GM12878 (cell line): ENCODE results near the gene PRSS8.

Experiments used
- CHD1 ChIP-seq: IDR thresholded peaks from 2 replicates; pipeline ENCODE4 v1.6.1; 2012; ENCODE audit warnings: low read depth, low read length, improper control_type of control experiment
- EZH2 ChIP-seq: IDR thresholded peaks from 2 replicates; pipeline ENCODE4 v1.6.1; 2012; ENCODE audit warnings: low read depth, mild to moderate bottlenecking, control low read depth, inconsistent platforms, low read length, borderline replicate concordance; ENCODE audit not compliant: control insufficient read depth
- FOS ChIP-seq: IDR thresholded peaks from 3 replicates; pipeline ENCODE4 v1.6.1; 2011; ENCODE audit warnings: borderline replicate concordance; ENCODE audit not compliant: insufficient read length; ENCODE audit errors: extremely low read depth
- HDAC2 ChIP-seq: fragments of 200-600 bp; sonication (generic); IDR thresholded peaks from 2 replicates; pipeline ENCODE4 v1.6.1; 2017
- JUND ChIP-seq: IDR thresholded peaks from 2 replicates; pipeline ENCODE4 v1.6.1; 2012; ENCODE audit warnings: low read depth, mild to moderate bottlenecking, low read length, improper control_type of control experiment, moderate library complexity
- LARP7 ChIP-seq: fragments of 450-650 bp; IDR thresholded peaks from 2 replicates; pipeline ENCODE4 v1.6.1; 2017; ENCODE audit warnings: mild to moderate bottlenecking
- MEF2A ChIP-seq: IDR thresholded peaks from 2 replicates; pipeline ENCODE4 v1.6.1; 2011; ENCODE audit warnings: low read depth, mild to moderate bottlenecking, low read length, moderate library complexity; ENCODE audit not compliant: insufficient read depth
- NFYA ChIP-seq: IDR thresholded peaks from 2 replicates; pipeline ENCODE4 v1.6.1; 2011; ENCODE audit warnings: low read depth, mild to moderate bottlenecking, low read length, improper control_type of control experiment, borderline replicate concordance
- POLR2A ChIP-seq: IDR thresholded peaks from 2 replicates; pipeline ENCODE4 v1.6.1; 2011; ENCODE audit warnings: low read depth, mild to moderate bottlenecking, low read length
- POLR2AphosphoS5 ChIP-seq: IDR thresholded peaks from 2 replicates; pipeline ENCODE4 v1.6.1; 2011; ENCODE audit warnings: mild to moderate bottlenecking, low read length, inconsistent platforms
- SPI1 ChIP-seq: IDR thresholded peaks from 2 replicates; pipeline ENCODE4 v1.6.1; 2011; ENCODE audit warnings: low read depth, mild to moderate bottlenecking, low read length, moderate library complexity, borderline replicate concordance; ENCODE audit not compliant: insufficient read depth
- TCF12 ChIP-seq: IDR thresholded peaks from 2 replicates; pipeline ENCODE4 v1.6.1; 2011; ENCODE audit warnings: low read depth, mild to moderate bottlenecking, low read length
- TF ChIP-seq, protein P1 (sequence below), 3 experiments: IDR thresholded peaks in 2 of 3; conservative IDR thresholded peaks in 1 of 3; 2 replicates each; pipeline ENCODE4 v1.5.1; 2011; ENCODE audit warnings: low read depth in 3 of 3, low read length in 3 of 3, mild to moderate bottlenecking in 3 of 3, control low read depth in 2 of 3, moderate library complexity in 2 of 3, inconsistent platforms in 1 of 3, mixed read lengths in 1 of 3; ENCODE audit not compliant: control insufficient read depth in 2 of 3, insufficient read depth in 1 of 3; ENCODE audit errors: extremely low read depth in 1 of 3
- TF ChIP-seq, protein P2 (sequence below): fragments of 450-650 bp; IDR thresholded peaks from 2 replicates; pipeline ENCODE4 v1.6.1; 2014; ENCODE audit warnings: mild to moderate bottlenecking

DNA sequence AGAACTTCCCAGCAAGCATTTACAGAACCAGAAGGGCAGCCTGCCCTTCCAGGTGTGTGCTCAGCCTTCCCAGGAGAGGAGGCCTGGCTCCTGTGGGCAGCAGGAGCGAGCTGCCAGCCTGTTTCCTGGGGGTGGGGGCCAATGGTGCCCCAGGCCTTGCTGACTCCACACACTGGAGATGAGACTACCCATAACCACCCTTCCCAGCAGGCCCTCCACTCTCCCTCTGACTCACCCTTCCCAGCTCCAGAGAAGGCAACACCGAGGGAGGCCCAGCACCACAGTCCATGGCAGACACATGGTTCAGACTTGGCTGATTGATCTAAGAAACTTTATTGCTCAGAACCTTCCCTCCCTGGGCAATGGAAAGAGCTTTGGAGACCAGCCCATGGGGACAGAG lies 45.0 kb downstream of the PRSS8 start:
- TF ChIP-seq CHD1 (no peak), SPI1 (no peak), MEF2A (no peak), EZH2 (no peak), LARP7 (no peak), FOS (no peak), POLR2AphosphoS5 (no peak), HDAC2 (no peak), NFYA (no peak), POLR2A (no peak), TCF12 (no peak), JUND (no peak)
- TF ChIP-seq, protein P1, sequence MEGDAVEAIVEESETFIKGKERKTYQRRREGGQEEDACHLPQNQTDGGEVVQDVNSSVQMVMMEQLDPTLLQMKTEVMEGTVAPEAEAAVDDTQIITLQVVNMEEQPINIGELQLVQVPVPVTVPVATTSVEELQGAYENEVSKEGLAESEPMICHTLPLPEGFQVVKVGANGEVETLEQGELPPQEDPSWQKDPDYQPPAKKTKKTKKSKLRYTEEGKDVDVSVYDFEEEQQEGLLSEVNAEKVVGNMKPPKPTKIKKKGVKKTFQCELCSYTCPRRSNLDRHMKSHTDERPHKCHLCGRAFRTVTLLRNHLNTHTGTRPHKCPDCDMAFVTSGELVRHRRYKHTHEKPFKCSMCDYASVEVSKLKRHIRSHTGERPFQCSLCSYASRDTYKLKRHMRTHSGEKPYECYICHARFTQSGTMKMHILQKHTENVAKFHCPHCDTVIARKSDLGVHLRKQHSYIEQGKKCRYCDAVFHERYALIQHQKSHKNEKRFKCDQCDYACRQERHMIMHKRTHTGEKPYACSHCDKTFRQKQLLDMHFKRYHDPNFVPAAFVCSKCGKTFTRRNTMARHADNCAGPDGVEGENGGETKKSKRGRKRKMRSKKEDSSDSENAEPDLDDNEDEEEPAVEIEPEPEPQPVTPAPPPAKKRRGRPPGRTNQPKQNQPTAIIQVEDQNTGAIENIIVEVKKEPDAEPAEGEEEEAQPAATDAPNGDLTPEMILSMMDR (IDR thresholded peaks at IDR 0.05 in 2 of 3, conservative IDR thresholded peaks at IDR 0.05 in 1 of 3; ENCODE audit: control insufficient read depth in 2 of 3, extremely low read depth in 1 of 3, insufficient read depth in 1 of 3, low read depth in 3 of 3, low read length in 3 of 3) = no peak
- TF ChIP-seq, protein P2, sequence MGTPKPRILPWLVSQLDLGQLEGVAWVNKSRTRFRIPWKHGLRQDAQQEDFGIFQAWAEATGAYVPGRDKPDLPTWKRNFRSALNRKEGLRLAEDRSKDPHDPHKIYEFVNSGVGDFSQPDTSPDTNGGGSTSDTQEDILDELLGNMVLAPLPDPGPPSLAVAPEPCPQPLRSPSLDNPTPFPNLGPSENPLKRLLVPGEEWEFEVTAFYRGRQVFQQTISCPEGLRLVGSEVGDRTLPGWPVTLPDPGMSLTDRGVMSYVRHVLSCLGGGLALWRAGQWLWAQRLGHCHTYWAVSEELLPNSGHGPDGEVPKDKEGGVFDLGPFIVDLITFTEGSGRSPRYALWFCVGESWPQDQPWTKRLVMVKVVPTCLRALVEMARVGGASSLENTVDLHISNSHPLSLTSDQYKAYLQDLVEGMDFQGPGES = no peak
